PC-3 (cell line): Measurements from ENCODE around the gene SPAG6. TPM values are rescaled to one million over a fixed set of nuclear protein-coding genes. Genes with fewer than 3 reads are reported as not detected.

Experiments used
- ATAC-seq: fragments of 200-7000 bp; cut with Tn5 transposase; 2 replicates; pipeline ENCODE4 v1.9.1; 2020; ENCODE audit warnings: mild to moderate bottlenecking, moderate library complexity
- BruUV-seq: library from RNA; stranded (reverse); fragments of 400-500 nt; replicated peaks from 2 replicates; lab custom pipeline; 2021; lab: Mats Ljungman, UMichigan
- CTCF ChIA-PET: fragments of 300-600 bp; sonication (Branson Sonifier 250); formaldehyde crosslinking; loops from one replicate; lab custom pipeline; 2022; ENCODE audit warnings: antibody characterized with exemption; lab: Charles Lee
- POLR2A ChIA-PET: fragments of 300-600 bp; sonication (Branson Sonifier 250); formaldehyde crosslinking; loops from one replicate; lab custom pipeline; 2022; ENCODE audit warnings: antibody characterized with exemption; ENCODE audit not compliant: unreplicated experiment; lab: Charles Lee
- DNase-seq: peaks from one replicate; pipeline ENCODE4 v3.0.0-alpha.2; 2015
- H2AFZ ChIP-seq: fragments of 300-600 bp; sonication (generic); 2 replicates; pipeline ENCODE4 v1.6.0; 2016; ENCODE audit warnings: antibody characterized with exemption, low read length
- H3F3A ChIP-seq: fragments of 300-600 bp; sonication (generic); one replicate; pipeline ENCODE4 v1.6.0; 2017; ENCODE audit warnings: antibody characterized with exemption, low read length, control low read depth, mild to moderate bottlenecking; ENCODE audit not compliant: unreplicated experiment
- H3K27ac ChIP-seq: fragments of 300-600 bp; sonication (generic); 2 replicates; pipeline ENCODE4 v1.5.1; 2016; ENCODE audit warnings: mild to moderate bottlenecking, low read length
- H3K27me3 ChIP-seq: fragments of 300-600 bp; sonication (generic); 2 replicates; pipeline ENCODE4 v1.6.1; 2016; ENCODE audit warnings: low read length, mixed read lengths
- H3K36me3 ChIP-seq: fragments of 300-600 bp; sonication (generic); 2 replicates; pipeline ENCODE4 v1.6.1; 2016; ENCODE audit warnings: low read depth, mixed run types, low read length, mixed read lengths
- H3K4me1 ChIP-seq: fragments of 300-600 bp; sonication (generic); 2 replicates; pipeline ENCODE4 v1.5.1; 2016; ENCODE audit warnings: low read length; ENCODE audit not compliant: insufficient read depth
- H3K4me2 ChIP-seq: fragments of 300-600 bp; sonication (generic); 2 replicates; pipeline ENCODE4 v1.6.0; 2016; ENCODE audit warnings: low read length
- H3K4me3 ChIP-seq: fragments of 300-600 bp; sonication (generic); 2 replicates; pipeline ENCODE4 v1.5.1; 2016; ENCODE audit warnings: mild to moderate bottlenecking, low read length, mixed read lengths
- H3K79me2 ChIP-seq: fragments of 300-600 bp; sonication (generic); 2 replicates; pipeline ENCODE4 v1.6.1; 2017; ENCODE audit warnings: low read length, mixed read lengths
- H3K9ac ChIP-seq: fragments of 300-600 bp; sonication (generic); 2 replicates; pipeline ENCODE4 v1.6.0; 2016; ENCODE audit warnings: mild to moderate bottlenecking, low read length
- H3K9me2 ChIP-seq: fragments of 300-600 bp; sonication (generic); replicated peaks from 2 replicates; pipeline ENCODE4 v1.6.1; 2016; ENCODE audit warnings: mixed run types, low read length, mixed read lengths
- H3K9me3 ChIP-seq: fragments of 300-600 bp; sonication (generic); 2 replicates; pipeline ENCODE4 v1.6.1; 2016; ENCODE audit warnings: low read length, mixed read lengths
- H4K20me1 ChIP-seq: fragments of 300-600 bp; sonication (generic); 2 replicates; pipeline ENCODE4 v1.6.1; 2016; ENCODE audit warnings: low read length, mixed read lengths
- CTCF ChIP-seq: fragments of 300-600 bp; sonication (generic); conservative IDR thresholded peaks from 2 replicates; pipeline ENCODE4 v1.5.1; 2017; ENCODE audit warnings: antibody characterized with exemption, low read depth, mild to moderate bottlenecking, low read length
- EZH2 ChIP-seq: fragments of 300-600 bp; sonication (generic); IDR thresholded peaks from one replicate; pipeline ENCODE4 v1.6.1; 2017; ENCODE audit warnings: antibody characterized with exemption, mild to moderate bottlenecking, low read length; ENCODE audit not compliant: unreplicated experiment
- EZH2phosphoT487 ChIP-seq: fragments of 300-600 bp; sonication (generic); IDR thresholded peaks from 2 replicates; pipeline ENCODE4 v1.6.1; 2018; ENCODE audit warnings: mild to moderate bottlenecking, antibody characterized with exemption, low read length, borderline replicate concordance
- intact Hi-C: fragments of 100-400 bp; cut with micrococcal nuclease; formaldehyde crosslinking; loops from 2 replicates; pipeline ENCODE4 v1.9.0; 2023
- total RNA-seq: library from RNA; depleted of rRNA; stranded (reverse); fragments of >200 nt; gene quantifications from 2 replicates; pipeline ENCODE4 v1.2.3, GENCODE V29; 2014

The SPAG6 gene
- total RNA-seq, 1 experiment from 2014 or later = 0.04 TPM

GRCh38 chr10:22324893-22325271 is 20.4 kb upstream of the SPAG6 start:
- CTCF ChIA-PET = no interaction called here
- Histone ChIP-seq H3K9me2 (no peaks in the 10 kb centered on the region), H3K79me2 (peaks cover 84% of the 10 kb centered on the region), H3K4me2 (peak overlapping the region; percentile 92), H3K9me3 (no peaks in the 10 kb centered on the region), H3K27ac (peak overlapping the region; percentile 90), H3K4me1 (peaks cover 15% of the 10 kb centered on the region), H3K4me3 (peak overlapping the region; percentile 90), H3K36me3 (peaks cover 36% of the 10 kb centered on the region), H3K9ac (peak overlapping the region; percentile 99), H2AFZ (no peak overlapping the region), H3K27me3 (no peaks in the 10 kb centered on the region), H3F3A (no peaks in the 10 kb centered on the region), H4K20me1 (peaks cover 16% of the 10 kb centered on the region)
- no peak for TF ChIP-seq EZH2phosphoT487
- BruUV-seq = TSS peak; percentile 61
- POLR2A ChIA-PET = interaction anchor here (0.5 kb wide), 1 partner anchor 16 kb away, joined by 3 read pairs; no protein-coding TSS in a partner anchor
- ATAC-seq = no peak
- intact Hi-C loops = loop anchor here (5.0 kb wide), 1 partner anchor 297 kb away; no protein-coding TSS in a partner anchor
- no peak for DNase-seq

- peak overlapping the region; percentile 99 for H3K9ac ChIP-seq
- BruUV-seq = no TSS peak
- DNase-seq (peak; percentile 71), ATAC-seq (peak; percentile 56)
- H3F3A ChIP-seq = peaks cover 2% of the 10 kb centered on the region
- H3K9me2 ChIP-seq = no peaks in the 10 kb centered on the region
- ChIA-PET POLR2A (interaction anchor here (0.5 kb wide), 1 partner anchor 15 kb away, joined by 3 read pairs; no protein-coding TSS in a partner anchor), CTCF (no interaction called here)
- TF ChIP-seq EZH2phosphoT487 = no peak
- no peak for TF ChIP-seq CTCF
- TF ChIP-seq EZH2 = no peak
- peak overlapping the region; percentile 90 for H3K27ac ChIP-seq
- peak overlapping the region; percentile 90 for H3K4me3 ChIP-seq
- no peak overlapping the region for H2AFZ ChIP-seq
- peaks cover 16% of the 10 kb centered on the region for H4K20me1 ChIP-seq
- H3K9me3 ChIP-seq = no peaks in the 10 kb centered on the region
- peaks cover 42% of the 10 kb centered on the region for H3K36me3 ChIP-seq
- peaks cover 15% of the 10 kb centered on the region for H3K4me1 ChIP-seq
- no peaks in the 10 kb centered on the region for H3K27me3 ChIP-seq
- intact Hi-C loops = no loop called here
- H3K79me2 ChIP-seq = peaks cover 84% of the 10 kb centered on the region
- H3K4me2 ChIP-seq = peak overlapping the region; percentile 94
These were observed 19.8 kb upstream of the SPAG6 start for GRCh38 chr10:22325272-22326144.

GRCh38 chr10:22326145-22326702 is 19.1 kb upstream of the SPAG6 start:
- ChIA-PET CTCF (no interaction called here), POLR2A (no interaction called here)
- H3K4me1 ChIP-seq = peaks cover 15% of the 10 kb centered on the region
- DNase-seq (peak; percentile 7), ATAC-seq (no peak)
- H3K27me3 ChIP-seq = no peaks in the 10 kb centered on the region
- H3K79me2 ChIP-seq = peaks cover 83% of the 10 kb centered on the region
- H3K4me3 ChIP-seq = peak overlapping the region; percentile 81
- TF ChIP-seq EZH2 = no peak
- no peak for TF ChIP-seq EZH2phosphoT487
- no peak for TF ChIP-seq CTCF
- H2AFZ ChIP-seq = no peak overlapping the region
- no peaks in the 10 kb centered on the region for H3K9me3 ChIP-seq
- peak overlapping the region; percentile 68 for H3K27ac ChIP-seq
- H3K9me2 ChIP-seq = no peaks in the 10 kb centered on the region
- no TSS peak for BruUV-seq
- H3F3A ChIP-seq = peaks cover 3% of the 10 kb centered on the region
- H3K36me3 ChIP-seq = peaks cover 44% of the 10 kb centered on the region
- peaks cover 16% of the 10 kb centered on the region for H4K20me1 ChIP-seq
- intact Hi-C loops = no loop called here
- H3K9ac ChIP-seq = peak overlapping the region; percentile 99
- H3K4me2 ChIP-seq = peak overlapping the region; percentile 94
